RWPE1 (cell line): ENCODE measurements around the gene ZNF445.
"Not testable (repeated sequence)": the region's sequence is repeated elsewhere in the genome, so short reads cannot be mapped to it uniquely, and the experiment has no call there.

Experiments used
- CTCF ChIA-PET: fragments of 350-600 bp; sonication (Branson Sonifier 250); formaldehyde crosslinking; extraction: SDS; loops from one replicate; lab custom pipeline; 2021; lab: Yijun Ruan, JAX
- POLR2A ChIA-PET: fragments of 400-600 bp; formaldehyde crosslinking; extraction: SDS; loops from one replicate; lab custom pipeline; 2020; ENCODE audit warnings: antibody characterized with exemption; ENCODE audit not compliant: low non-redundant PET; lab: Yijun Ruan, JAX
- DNase-seq: peaks from one replicate; pipeline ENCODE4 v3.0.0; 2012; ENCODE audit warnings: low spot score
- H3K27ac ChIP-seq: fragments of 450-650 bp; 2 replicates; pipeline ENCODE4 v1.5.1; 2017
- CTCF ChIP-seq: fragments of 450-650 bp; conservative IDR thresholded peaks from 2 replicates; pipeline ENCODE4 v1.5.1; 2017; ENCODE audit warnings: low read depth, mild to moderate bottlenecking

ZNF445 gene

GRCh38 chr3:44482721-44483120, 5.3 kb upstream of the ZNF445 start:
- no peak for TF ChIP-seq CTCF
- peak overlapping the region; percentile 5; the same call in 1 of the 2 replicates for H3K27ac ChIP-seq
- DNase-seq, result peak; percentile 9
- POLR2A ChIA-PET, result no interaction called here
- CTCF ChIA-PET, result no interaction called here

GRCh38 chr3:44478606-44479094, 1.2 kb upstream of the ZNF445 start:
- ChIA-PET POLR2A (interaction anchor here (0.5 kb wide), 1 partner anchor 43 kb away, joined by 3 read pairs; no protein-coding TSS in a partner anchor), CTCF (no interaction called here)
- TF ChIP-seq CTCF, result no peak
- no peak overlapping the region for H3K27ac ChIP-seq
- no peak for DNase-seq

- H3K27ac ChIP-seq, result peak overlapping the region; percentile 72
- DNase-seq, result no peak
- POLR2A ChIA-PET, result no interaction called here
- CTCF ChIA-PET, result no interaction called here
- TF ChIP-seq CTCF, result no peak
Observed at GRCh38 chr3:44478055-44478468, 592 bp upstream of the ZNF445 start.

GRCh38 chr3:44476963-44477311, 533 bp downstream of the ZNF445 start:
- TF ChIP-seq CTCF, result no peak
- H3K27ac ChIP-seq, result peak overlapping the region; percentile 72
- ChIA-PET CTCF (no interaction called here), POLR2A (no interaction called here)
- no peak for DNase-seq

- CTCF ChIA-PET, result no interaction called here
- POLR2A ChIA-PET, result interaction anchor here (0.7 kb wide), 1 partner anchor 12 kb away, joined by 4 read pairs; no protein-coding TSS in a partner anchor
- no peak for TF ChIP-seq CTCF
- H3K27ac ChIP-seq, result no peak overlapping the region
- no peak for DNase-seq
Observed at GRCh38 chr3:44476181-44476611, 1.3 kb downstream of the ZNF445 start.

- CTCF ChIA-PET, DNase-seq, POLR2A ChIA-PET, H3K27ac ChIP-seq: not testable (repeated sequence)
Observed at GRCh38 chr3:44474886-44475285, 2.6 kb downstream of the ZNF445 start.

- no peak for TF ChIP-seq CTCF
- POLR2A ChIA-PET, result no interaction called here
- no peak for DNase-seq
- H3K27ac ChIP-seq, result no peak overlapping the region
- CTCF ChIA-PET, result interaction anchor here (0.6 kb wide), 1 partner anchor 356 kb away, joined by 3 read pairs; no protein-coding TSS in a partner anchor
Observed at GRCh38 chr3:44470430-44470829, 7.0 kb downstream of the ZNF445 start.
